Measurements from ENCODE around the gene TMEM139. TPM values are rescaled to one million over a fixed set of nuclear protein-coding genes. Genes with fewer than 3 reads are reported as not detected.

TMEM139 gene
- polyA plus RNA-seq (2013, experiment 1 of 2), result 0.10 TPM
- polyA plus RNA-seq (2013, experiment 2 of 2), result 0.10 TPM

DNA sequence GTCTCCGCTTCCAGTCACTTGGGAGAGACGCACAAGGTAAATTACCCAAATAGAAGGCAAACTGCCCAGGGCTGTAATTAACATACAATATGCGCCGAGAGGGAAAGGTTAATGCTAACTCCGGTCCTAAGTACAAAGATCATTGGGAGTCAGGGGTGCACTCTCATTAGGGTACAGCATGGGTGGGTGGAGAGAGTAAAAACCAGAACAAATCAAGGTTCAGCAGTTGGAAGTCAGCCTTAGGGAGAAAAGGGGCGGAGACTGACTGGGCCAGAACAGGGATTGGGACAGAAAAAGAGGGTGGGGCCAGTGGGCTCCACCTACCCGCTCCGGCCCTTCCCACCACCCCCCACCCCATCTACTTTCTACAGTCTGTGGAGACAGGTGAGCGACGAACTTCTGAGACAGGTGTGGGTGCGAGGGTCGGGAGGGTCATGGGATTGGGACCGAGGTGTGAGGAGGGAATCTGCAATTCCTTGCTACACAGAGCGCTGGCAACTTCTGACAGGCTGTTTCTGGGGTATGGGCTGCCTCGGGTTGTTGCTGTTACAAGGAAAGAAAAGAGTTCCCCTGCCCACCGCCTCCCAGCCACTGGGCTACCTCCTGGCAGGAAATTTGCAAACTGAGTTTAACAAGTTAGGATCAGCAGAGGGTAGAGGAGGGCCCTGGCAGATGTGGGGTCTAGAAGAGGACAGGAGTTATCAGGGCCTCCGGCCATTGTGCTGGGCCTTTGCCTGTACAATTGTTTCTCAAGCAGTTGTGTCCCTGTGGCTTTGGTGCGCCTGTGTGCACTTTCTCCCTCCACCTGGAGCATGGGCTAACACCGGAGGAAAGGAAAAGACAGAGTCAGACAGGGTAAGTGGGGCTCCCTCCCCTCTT lies at the start of gene TMEM139:
Gene TMEM139 (plus strand): TSS at position 368 of the 879 bp plus-strand sequence. CDS start 1,000 bp downstream, outside the sequence.
- no peak within 1 kb of the TSS for H3K4me3 ChIP-seq (ENCODE audit: insufficient read depth in 1 of 2, low read depth in 1 of 2, low read length in 2 of 2)
- H3K9me3 ChIP-seq (ENCODE audit: control insufficient read depth, low read length), result no peaks in the 10 kb centered on the region
- H3K18ac ChIP-seq (ENCODE audit: low read depth in 1 of 2, low read length in 2 of 2), result no peak within 1 kb of the TSS
- no peak within 1 kb of the TSS for H2BK120ac ChIP-seq (ENCODE audit: low read depth, low read length)
- peaks cover 2% of the 10 kb centered on the region for H3K79me1 ChIP-seq (replicated peaks; ENCODE audit: low read length, poor library complexity, severe bottlenecking)
- H3K4me1 ChIP-seq (ENCODE audit: control insufficient read depth, insufficient read depth, low read depth, low read length), result peaks cover 19% of the 10 kb centered on the region
- no peak within 1 kb of the TSS for H2BK12ac ChIP-seq (ENCODE audit: low read length in 2 of 2)
- H2AK5ac ChIP-seq (ENCODE audit: low read length, severe bottlenecking), result peak within 1 kb of the TSS; percentile 73
- no peak for DNase-seq
- no peak within 1 kb of the TSS for H3K9ac ChIP-seq (ENCODE audit: low read length)
- WGBS, result 76% methylated on average over 11 of the region's 19 CpGs
- no peak within 1 kb of the TSS for H3K4ac ChIP-seq (ENCODE audit: low read depth in 1 of 2, low read length in 2 of 2)
- peak within 1 kb of the TSS; percentile 48 for H3K27ac ChIP-seq (ENCODE audit: low read length, poor library complexity, severe bottlenecking)
- H3K36me3 ChIP-seq (ENCODE audit: control insufficient read depth in 1 of 2, insufficient read depth in 2 of 2, low read depth in 1 of 2, low read length in 2 of 2), result no peaks in the 10 kb centered on the region
- H3K27me3 ChIP-seq (ENCODE audit: control insufficient read depth in 1 of 2, insufficient read depth in 1 of 2, low read length in 2 of 2), result no peaks in the 10 kb centered on the region
- no peak within 1 kb of the TSS for H2AFZ ChIP-seq (ENCODE audit: low read depth, low read length)
- H3K4me2 ChIP-seq (ENCODE audit: low read length, poor library complexity, severe bottlenecking), result no peak within 1 kb of the TSS
- no peak within 1 kb of the TSS for H2BK15ac ChIP-seq (ENCODE audit: low read depth, poor library complexity, severe bottlenecking)
- H2BK5ac ChIP-seq (ENCODE audit: low read depth, low read length, poor library complexity, severe bottlenecking), result no peak within 1 kb of the TSS
- H3K14ac ChIP-seq (ENCODE audit: low read length in 2 of 2), result no peak within 1 kb of the TSS
- H3K23ac ChIP-seq (ENCODE audit: low read length in 2 of 2), result no peak within 1 kb of the TSS
- no peak within 1 kb of the TSS for H4K91ac ChIP-seq (ENCODE audit: low read length)
- no peak within 1 kb of the TSS for H4K8ac ChIP-seq (ENCODE audit: low read length)

DNA sequence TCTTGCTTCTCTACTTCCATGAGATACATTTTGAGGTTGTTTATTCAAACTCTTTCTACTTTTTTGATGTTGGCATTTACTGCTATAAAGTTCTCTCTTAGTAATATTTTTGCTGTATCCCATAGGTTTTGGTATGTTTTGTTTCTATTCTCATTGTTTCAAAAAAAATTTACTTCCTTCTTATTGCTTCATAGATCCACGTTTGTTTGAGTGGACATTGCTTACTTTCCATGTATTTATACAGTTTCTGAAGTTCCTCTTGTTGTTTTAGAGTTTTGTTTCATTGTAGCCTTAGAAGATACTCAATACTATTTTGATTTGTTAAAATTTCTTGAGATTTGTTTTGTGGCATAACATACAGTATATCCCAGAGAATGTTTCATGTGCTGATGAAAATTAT lies 49.2 kb upstream of the TMEM139 start:
- Histone ChIP-seq H3K4me2 (ENCODE audit: low read length, poor library complexity, severe bottlenecking) (no peak overlapping the region), H3K36me3 (ENCODE audit: control insufficient read depth in 1 of 2, insufficient read depth in 2 of 2, low read depth in 1 of 2, low read length in 2 of 2) (no peaks in the 10 kb centered on the region), H3K27me3 (ENCODE audit: control insufficient read depth in 1 of 2, insufficient read depth in 1 of 2, low read length in 2 of 2) (no peaks in the 10 kb centered on the region), H2AK5ac (ENCODE audit: low read length, severe bottlenecking) (no peak overlapping the region), H3K4me3 (ENCODE audit: insufficient read depth in 1 of 2, low read depth in 1 of 2, low read length in 2 of 2) (no peak overlapping the region), H2BK12ac (ENCODE audit: low read length in 2 of 2) (no peak overlapping the region), H3K79me1 (replicated peaks; ENCODE audit: low read length, poor library complexity, severe bottlenecking) (no peaks in the 10 kb centered on the region), H3K23ac (ENCODE audit: low read length in 2 of 2) (no peak overlapping the region), H3K4me1 (ENCODE audit: control insufficient read depth, insufficient read depth, low read depth, low read length) (no peaks in the 10 kb centered on the region), H2AFZ (ENCODE audit: low read depth, low read length) (no peak overlapping the region), H4K8ac (ENCODE audit: low read length) (no peak overlapping the region), H3K18ac (ENCODE audit: low read depth in 1 of 2, low read length in 2 of 2) (no peak overlapping the region), H4K91ac (ENCODE audit: low read length) (no peak overlapping the region), H2BK5ac (ENCODE audit: low read depth, low read length, poor library complexity, severe bottlenecking) (no peak overlapping the region), H3K4ac (ENCODE audit: low read depth in 1 of 2, low read length in 2 of 2) (no peak overlapping the region), H3K9me3 (ENCODE audit: control insufficient read depth, low read length) (peaks cover 34% of the 10 kb centered on the region), H3K14ac (ENCODE audit: low read length in 2 of 2) (no peak overlapping the region), H2BK120ac (ENCODE audit: low read depth, low read length) (no peak overlapping the region), H2BK15ac (ENCODE audit: low read depth, poor library complexity, severe bottlenecking) (no peak overlapping the region), H3K27ac (ENCODE audit: low read length, poor library complexity, severe bottlenecking) (no peak overlapping the region), H3K9ac (ENCODE audit: low read length) (no peak overlapping the region)
- WGBS, result no CpG with 5 or more reads among the region's 1 CpG
- no peak for DNase-seq

GRCh38 chr7:143236408-143236990 lies 48.3 kb upstream of the TMEM139 start:
- no peak overlapping the region for H3K4me3 ChIP-seq (ENCODE audit: insufficient read depth in 1 of 2, low read depth in 1 of 2, low read length in 2 of 2)
- H3K4me2 ChIP-seq (ENCODE audit: low read length, poor library complexity, severe bottlenecking), result no peak overlapping the region
- no peak overlapping the region for H3K4ac ChIP-seq (ENCODE audit: low read depth in 1 of 2, low read length in 2 of 2)
- H4K91ac ChIP-seq (ENCODE audit: low read length), result no peak overlapping the region
- H2AFZ ChIP-seq (ENCODE audit: low read depth, low read length), result no peak overlapping the region
- H4K8ac ChIP-seq (ENCODE audit: low read length), result no peak overlapping the region
- no peak overlapping the region for H2BK15ac ChIP-seq (ENCODE audit: low read depth, poor library complexity, severe bottlenecking)
- H3K27ac ChIP-seq (ENCODE audit: low read length, poor library complexity, severe bottlenecking), result no peak overlapping the region
- no peak overlapping the region for H3K18ac ChIP-seq (ENCODE audit: low read depth in 1 of 2, low read length in 2 of 2)
- H2BK12ac ChIP-seq (ENCODE audit: low read length in 2 of 2), result no peak overlapping the region
- peaks cover 34% of the 10 kb centered on the region for H3K9me3 ChIP-seq (ENCODE audit: control insufficient read depth, low read length)
- DNase-seq, result no peak
- H2BK5ac ChIP-seq (ENCODE audit: low read depth, low read length, poor library complexity, severe bottlenecking), result no peak overlapping the region
- H2BK120ac ChIP-seq (ENCODE audit: low read depth, low read length), result no peak overlapping the region
- no peaks in the 10 kb centered on the region for H3K4me1 ChIP-seq (ENCODE audit: control insufficient read depth, insufficient read depth, low read depth, low read length)
- H3K79me1 ChIP-seq (replicated peaks; ENCODE audit: low read length, poor library complexity, severe bottlenecking), result no peaks in the 10 kb centered on the region
- no peak overlapping the region for H2AK5ac ChIP-seq (ENCODE audit: low read length, severe bottlenecking)
- WGBS, result 67% methylated on average over 1 of the region's 3 CpGs
- no peaks in the 10 kb centered on the region for H3K36me3 ChIP-seq (ENCODE audit: control insufficient read depth in 1 of 2, insufficient read depth in 2 of 2, low read depth in 1 of 2, low read length in 2 of 2)
- H3K14ac ChIP-seq (ENCODE audit: low read length in 2 of 2), result no peak overlapping the region
- H3K9ac ChIP-seq (ENCODE audit: low read length), result no peak overlapping the region
- H3K27me3 ChIP-seq (ENCODE audit: control insufficient read depth in 1 of 2, insufficient read depth in 1 of 2, low read length in 2 of 2), result no peaks in the 10 kb centered on the region
- H3K23ac ChIP-seq (ENCODE audit: low read length in 2 of 2), result no peak overlapping the region

GRCh38 chr7:143237366-143237765 lies 47.4 kb upstream of the TMEM139 start:
- H2BK120ac ChIP-seq (ENCODE audit: low read depth, low read length), result no peak overlapping the region
- H3K4me2 ChIP-seq (ENCODE audit: low read length, poor library complexity, severe bottlenecking), result no peak overlapping the region
- no peak overlapping the region for H4K8ac ChIP-seq (ENCODE audit: low read length)
- no peak overlapping the region for H3K4me3 ChIP-seq (ENCODE audit: insufficient read depth in 1 of 2, low read depth in 1 of 2, low read length in 2 of 2)
- H3K4ac ChIP-seq (ENCODE audit: low read depth in 1 of 2, low read length in 2 of 2), result no peak overlapping the region
- no peak overlapping the region for H3K9ac ChIP-seq (ENCODE audit: low read length)
- H2BK5ac ChIP-seq (ENCODE audit: low read depth, low read length, poor library complexity, severe bottlenecking), result no peak overlapping the region
- no peak overlapping the region for H3K23ac ChIP-seq (ENCODE audit: low read length in 2 of 2)
- no peak overlapping the region for H2BK15ac ChIP-seq (ENCODE audit: low read depth, poor library complexity, severe bottlenecking)
- H3K27ac ChIP-seq (ENCODE audit: low read length, poor library complexity, severe bottlenecking), result no peak overlapping the region
- H3K9me3 ChIP-seq (ENCODE audit: control insufficient read depth, low read length), result peaks cover 34% of the 10 kb centered on the region
- H3K36me3 ChIP-seq (ENCODE audit: control insufficient read depth in 1 of 2, insufficient read depth in 2 of 2, low read depth in 1 of 2, low read length in 2 of 2), result no peaks in the 10 kb centered on the region
- H3K79me1 ChIP-seq (replicated peaks; ENCODE audit: low read length, poor library complexity, severe bottlenecking), result no peaks in the 10 kb centered on the region
- H2AK5ac ChIP-seq (ENCODE audit: low read length, severe bottlenecking), result no peak overlapping the region
- no peak overlapping the region for H2BK12ac ChIP-seq (ENCODE audit: low read length in 2 of 2)
- no peak overlapping the region for H3K18ac ChIP-seq (ENCODE audit: low read depth in 1 of 2, low read length in 2 of 2)
- H3K4me1 ChIP-seq (ENCODE audit: control insufficient read depth, insufficient read depth, low read depth, low read length), result no peaks in the 10 kb centered on the region
- no peak overlapping the region for H2AFZ ChIP-seq (ENCODE audit: low read depth, low read length)
- no peak for DNase-seq
- H4K91ac ChIP-seq (ENCODE audit: low read length), result no peak overlapping the region
- H3K27me3 ChIP-seq (ENCODE audit: control insufficient read depth in 1 of 2, insufficient read depth in 1 of 2, low read length in 2 of 2), result no peaks in the 10 kb centered on the region
- H3K14ac ChIP-seq (ENCODE audit: low read length in 2 of 2), result no peak overlapping the region
